Pulmonary artery endothelial cell (primary cell): ENCODE measurements around the gene TIGD1. TPM values are rescaled to one million over a fixed set of nuclear protein-coding genes. Genes with fewer than 3 reads are reported as not detected.

ENCODE experiments used
- DNase-seq: peaks from one replicate; pipeline ENCODE4 v3.0.0-alpha.2; 2011; ENCODE audit warnings: low read depth, low spot score
- total RNA-seq: library from RNA; depleted of rRNA; stranded (reverse); fragments of >200 nt; gene quantifications from 2 replicates; pipeline ENCODE4 v1.2.3, GENCODE V29; 2014

The TIGD1 gene
- total RNA-seq, 1 donor from 2014 or later, result 1.8 TPM

DNA sequence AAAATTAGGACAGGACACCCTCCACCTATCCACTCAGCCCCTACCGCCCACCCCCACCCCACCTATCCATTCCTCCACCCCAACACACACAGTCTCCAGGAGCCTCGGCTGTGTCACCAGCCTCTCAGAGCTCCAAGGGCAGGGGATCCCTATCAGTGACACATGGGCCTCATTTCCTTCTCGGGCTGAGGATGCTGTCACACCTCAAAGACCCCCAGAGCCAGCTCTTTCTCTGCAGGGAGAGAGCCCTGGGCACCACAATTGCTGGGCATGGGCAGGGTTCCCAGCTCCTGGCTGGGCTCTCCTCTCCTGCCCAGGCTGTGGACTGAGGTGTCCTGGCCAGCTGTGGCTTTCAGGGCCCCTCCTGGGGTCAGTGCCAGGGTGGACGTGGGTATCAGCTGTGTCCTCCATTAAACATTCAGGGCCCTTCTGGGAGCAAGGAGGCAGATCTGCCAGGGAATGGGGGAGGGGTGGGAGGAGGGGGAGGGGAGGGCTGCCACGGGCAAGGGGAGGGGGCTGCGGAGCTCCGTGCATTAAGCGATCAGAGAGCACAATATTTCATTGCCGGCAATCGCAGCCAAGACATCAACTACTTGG, 48.5 kb downstream of the TIGD1 start:
- DNase-seq, result no peak

DNA sequence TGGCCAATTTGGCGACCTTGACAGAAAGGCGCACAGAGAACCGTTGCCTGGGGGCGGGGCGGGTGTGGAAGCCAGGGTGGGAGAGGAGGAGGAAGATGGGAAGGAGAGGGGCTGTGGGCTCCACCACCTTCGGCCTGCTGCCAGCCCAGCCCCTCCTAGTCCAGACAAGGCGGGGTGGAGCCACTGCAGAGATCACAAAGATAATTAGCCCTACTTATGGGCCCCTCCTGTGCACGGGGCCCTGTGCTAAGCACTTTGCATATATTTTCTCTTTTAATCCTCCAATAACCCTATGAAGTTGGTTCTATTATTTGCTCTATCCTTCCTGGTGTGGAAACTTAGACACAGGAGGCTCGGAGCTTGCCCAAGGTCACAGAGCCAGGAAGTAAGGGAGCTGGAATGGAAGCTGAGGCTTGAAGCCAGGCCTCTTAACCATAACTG, 49.0 kb downstream of the TIGD1 start:
- DNase-seq, result no peak

DNA sequence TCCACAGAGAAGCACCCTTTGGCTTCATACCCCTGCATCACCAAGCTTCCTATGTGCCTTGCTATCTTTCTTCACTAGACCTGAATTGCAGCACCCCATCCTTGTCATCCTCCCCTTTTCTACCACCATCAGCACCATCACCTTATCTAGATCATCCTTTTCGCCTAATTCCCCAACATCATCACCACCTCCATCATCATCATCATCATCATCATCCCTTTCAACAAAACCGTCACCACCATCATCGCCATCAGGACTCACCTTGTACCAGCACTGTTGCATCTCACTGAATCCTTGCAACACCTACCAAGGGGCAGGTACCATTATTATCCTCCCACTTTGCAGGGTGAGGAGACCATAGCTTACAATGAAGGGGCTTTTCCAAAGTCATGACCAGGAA, 51.9 kb downstream of the TIGD1 start:
- DNase-seq, result no peak

Other genes starting within 250 kb of the TIGD1 start
- gene ALPP, start 171.8 kb downstream of the TIGD1 start, total RNA-seq, result not detected in 2 replicates
- gene ALPG, start 143.7 kb downstream of the TIGD1 start, total RNA-seq, result not detected in 2 replicates
- gene ALPI, start 94.4 kb downstream of the TIGD1 start, total RNA-seq, result not detected in 2 replicates
- not detected in 2 replicates for gene ECEL1, start 62.7 kb downstream of the TIGD1 start, total RNA-seq
- not detected in 2 replicates for gene PRSS56, start 30.2 kb downstream of the TIGD1 start, total RNA-seq
- gene CHRND, start 24.4 kb downstream of the TIGD1 start, total RNA-seq, result not detected in 2 replicates
- not detected in 2 replicates for gene CHRNG, start 10.9 kb downstream of the TIGD1 start, total RNA-seq
- gene EIF4E2, start 132 bp upstream of the TIGD1 start, total RNA-seq, result 122 and 124 TPM in 2 replicates
- not detected in 2 replicates for gene EFHD1, start 83.0 kb upstream of the TIGD1 start, total RNA-seq
- gene GIGYF2, start 146.8 kb upstream of the TIGD1 start, total RNA-seq, result 53.0 and 65.4 TPM in 2 replicates
- not detected in 2 replicates for gene KCNJ13, start 226.0 kb upstream of the TIGD1 start, total RNA-seq